Measurements from ENCODE around the gene PDPR. TPM values are rescaled to one million over a fixed set of nuclear protein-coding genes. Genes with fewer than 3 reads are reported as not detected.
"Not testable (repeated sequence)": the region's sequence is repeated elsewhere in the genome, so short reads cannot be mapped to it uniquely, and the experiment has no call there.

PDPR gene
- total RNA-seq, 1 donor = 25.7 TPM

DNA sequence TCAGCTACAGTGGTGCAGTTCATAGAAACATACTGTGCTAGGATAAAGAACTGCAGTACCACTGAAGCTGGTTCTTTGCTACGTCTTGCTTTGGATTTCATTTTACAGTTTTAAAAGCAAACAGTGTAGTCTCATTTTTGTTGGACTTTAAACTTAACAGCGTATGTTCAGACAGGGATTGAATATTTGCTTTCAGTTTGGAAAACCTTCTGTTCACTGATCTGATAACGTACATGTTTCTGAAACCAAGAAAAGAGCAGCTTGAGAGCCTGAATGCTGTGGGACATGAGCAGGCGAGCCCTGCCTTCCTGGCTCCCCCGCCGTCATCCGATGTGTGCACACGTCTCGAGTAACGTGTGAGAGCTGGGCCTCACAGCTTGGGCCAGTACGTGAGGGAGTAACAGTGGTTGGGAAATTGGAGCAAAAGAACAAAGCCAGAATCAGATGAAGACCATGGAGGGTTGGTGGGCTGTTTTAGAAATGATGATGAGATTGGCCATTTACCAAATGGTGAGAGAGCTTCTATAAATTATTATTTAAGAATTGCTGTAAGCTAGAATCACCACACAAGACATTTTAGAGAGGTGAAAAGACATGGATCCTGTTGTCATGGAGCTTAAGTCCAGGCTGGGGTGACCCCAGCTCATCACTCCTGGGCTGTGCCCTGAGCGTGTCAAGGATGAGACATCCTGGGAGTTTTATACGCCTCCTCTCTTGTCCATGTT is 38.6 kb downstream of the PDPR start:
- no peak for DNase-seq (ENCODE audit: low read depth)
- no peak overlapping the region for H3K4me3 ChIP-seq (ENCODE audit: low read depth, low read length)
- TF ChIP-seq, protein P1, sequence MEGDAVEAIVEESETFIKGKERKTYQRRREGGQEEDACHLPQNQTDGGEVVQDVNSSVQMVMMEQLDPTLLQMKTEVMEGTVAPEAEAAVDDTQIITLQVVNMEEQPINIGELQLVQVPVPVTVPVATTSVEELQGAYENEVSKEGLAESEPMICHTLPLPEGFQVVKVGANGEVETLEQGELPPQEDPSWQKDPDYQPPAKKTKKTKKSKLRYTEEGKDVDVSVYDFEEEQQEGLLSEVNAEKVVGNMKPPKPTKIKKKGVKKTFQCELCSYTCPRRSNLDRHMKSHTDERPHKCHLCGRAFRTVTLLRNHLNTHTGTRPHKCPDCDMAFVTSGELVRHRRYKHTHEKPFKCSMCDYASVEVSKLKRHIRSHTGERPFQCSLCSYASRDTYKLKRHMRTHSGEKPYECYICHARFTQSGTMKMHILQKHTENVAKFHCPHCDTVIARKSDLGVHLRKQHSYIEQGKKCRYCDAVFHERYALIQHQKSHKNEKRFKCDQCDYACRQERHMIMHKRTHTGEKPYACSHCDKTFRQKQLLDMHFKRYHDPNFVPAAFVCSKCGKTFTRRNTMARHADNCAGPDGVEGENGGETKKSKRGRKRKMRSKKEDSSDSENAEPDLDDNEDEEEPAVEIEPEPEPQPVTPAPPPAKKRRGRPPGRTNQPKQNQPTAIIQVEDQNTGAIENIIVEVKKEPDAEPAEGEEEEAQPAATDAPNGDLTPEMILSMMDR (IDR thresholded peaks at IDR 0.05; ENCODE audit: insufficient read depth, low read length) = no peak

DNA sequence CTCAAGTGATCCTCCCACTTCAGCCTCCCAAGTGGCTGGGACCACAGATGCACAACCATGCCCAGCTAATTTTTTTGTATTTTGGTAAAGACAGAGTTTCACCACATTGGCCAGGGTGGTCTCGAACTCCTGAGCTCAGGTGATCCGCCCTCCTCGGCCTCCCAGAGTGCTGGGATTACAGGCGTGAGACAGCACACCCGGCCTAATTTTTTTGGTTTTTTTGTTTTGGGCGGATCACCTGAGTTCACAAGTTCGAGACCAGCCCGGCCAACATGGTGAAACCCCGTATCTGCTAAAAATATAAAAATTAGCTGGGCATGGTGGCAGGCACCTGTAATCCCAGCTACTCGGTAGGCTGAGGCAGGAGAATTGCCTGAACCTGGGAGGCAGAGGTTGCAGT is 40.6 kb downstream of the PDPR start:
- H3K4me3 ChIP-seq (ENCODE audit: low read depth, low read length); DNase-seq (ENCODE audit: low read depth): not testable (repeated sequence)

DNA sequence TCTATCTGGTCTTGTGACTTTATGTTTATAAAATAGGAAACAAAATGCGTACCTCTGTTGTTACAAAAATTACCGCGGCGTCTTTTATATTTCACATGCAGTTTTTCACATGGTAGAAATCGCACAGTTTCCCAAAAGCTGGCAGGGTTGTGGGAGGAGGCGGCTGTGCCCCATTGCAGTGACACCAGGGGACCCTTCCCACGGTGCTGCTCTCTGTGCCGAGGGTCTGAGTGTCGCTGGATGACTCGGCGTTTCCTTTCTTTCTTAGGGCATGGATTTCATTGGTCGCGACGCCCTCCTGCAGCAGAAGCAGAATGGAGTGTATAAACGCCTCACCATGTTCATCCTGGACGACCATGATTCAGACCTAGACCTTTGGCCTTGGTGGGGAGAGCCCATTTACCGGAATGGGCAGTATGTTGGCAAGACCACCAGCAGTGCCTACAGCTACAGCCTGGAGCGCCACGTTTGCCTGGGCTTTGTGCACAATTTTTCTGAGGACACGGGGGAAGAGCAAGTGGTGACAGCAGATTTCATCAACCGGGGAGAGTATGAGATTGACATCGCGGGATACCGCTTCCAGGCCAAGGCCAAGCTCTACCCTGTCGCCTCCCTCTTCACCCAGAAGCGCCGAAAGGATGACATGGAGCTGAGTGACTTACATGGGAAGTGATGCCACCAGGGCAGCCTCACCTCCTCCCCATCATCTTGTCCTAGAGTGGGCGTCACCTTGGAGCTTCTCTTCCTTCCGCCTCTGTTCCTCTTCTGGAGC is 42.3 kb downstream of the PDPR start:
- TF ChIP-seq, protein P1 (IDR thresholded peaks at IDR 0.05; ENCODE audit: insufficient read depth, low read length) = no peak
- no peak for DNase-seq (ENCODE audit: low read depth)
- no peak overlapping the region for H3K4me3 ChIP-seq (ENCODE audit: low read depth, low read length)

DNA sequence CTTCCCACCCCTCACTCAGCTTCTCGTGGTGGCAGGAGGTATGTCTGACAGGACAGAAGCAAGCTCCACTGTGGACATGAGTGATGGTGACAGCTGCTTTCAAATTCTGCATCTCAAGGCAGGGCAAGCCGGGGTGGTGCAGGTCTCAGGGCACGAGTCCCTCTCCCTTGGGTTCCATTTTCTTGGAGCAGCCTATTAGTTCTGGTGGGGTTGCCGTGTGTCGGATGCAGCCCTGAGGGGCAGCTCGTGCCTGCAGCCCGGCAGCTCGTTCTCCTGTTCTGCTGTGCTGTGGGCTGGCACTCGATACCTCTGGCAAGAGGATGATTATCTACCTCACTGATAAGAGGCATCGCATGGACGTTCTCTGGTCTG is 43.0 kb downstream of the PDPR start:
- H3K4me3 ChIP-seq (ENCODE audit: low read depth, low read length) = no peak overlapping the region
- DNase-seq (ENCODE audit: low read depth) = no peak
- TF ChIP-seq, protein P1 (IDR thresholded peaks at IDR 0.05; ENCODE audit: insufficient read depth, low read length) = no peak

DNA sequence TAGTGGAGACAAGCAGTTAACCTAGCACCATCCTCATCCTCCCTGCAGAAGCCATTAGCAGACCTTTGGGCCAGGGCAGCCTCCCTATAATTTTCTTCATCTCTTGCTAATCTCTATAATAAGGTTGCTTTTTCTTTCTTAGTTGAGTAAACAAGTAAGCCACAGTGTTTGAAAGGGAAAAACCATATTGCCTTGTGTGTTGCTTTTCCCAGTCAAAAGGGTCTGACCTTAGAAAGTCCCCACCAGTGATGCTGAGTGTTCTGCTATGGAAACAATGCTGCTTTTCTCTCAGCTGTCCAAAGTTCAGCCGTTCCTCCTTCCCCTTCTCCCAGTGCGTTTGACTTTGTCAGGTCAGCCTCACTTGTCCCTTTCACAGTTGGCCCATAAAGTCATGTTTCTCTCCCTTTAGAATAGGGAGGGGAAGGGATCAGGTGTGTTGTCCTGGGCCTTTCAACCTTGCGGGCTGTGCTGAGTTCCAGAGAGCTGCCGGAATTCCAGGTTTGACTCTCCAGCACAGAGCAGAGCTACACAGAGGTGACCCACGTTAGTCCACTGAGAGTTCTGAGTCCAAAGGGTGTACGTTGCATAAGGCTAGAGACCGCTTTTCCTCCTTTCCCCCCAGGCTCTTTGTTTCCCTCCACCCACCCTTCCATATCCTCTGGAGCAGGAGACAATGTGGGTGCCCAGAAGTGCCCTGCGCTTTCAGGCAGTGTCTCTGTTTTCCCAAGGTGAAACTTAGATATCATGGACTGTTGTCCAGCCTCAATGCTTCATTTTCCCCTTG is 43.5 kb downstream of the PDPR start:
- TF ChIP-seq, protein P1 (IDR thresholded peaks at IDR 0.05; ENCODE audit: insufficient read depth, low read length) = no peak
- no peak overlapping the region for H3K4me3 ChIP-seq (ENCODE audit: low read depth, low read length)
- DNase-seq (ENCODE audit: low read depth) = no peak

DNA sequence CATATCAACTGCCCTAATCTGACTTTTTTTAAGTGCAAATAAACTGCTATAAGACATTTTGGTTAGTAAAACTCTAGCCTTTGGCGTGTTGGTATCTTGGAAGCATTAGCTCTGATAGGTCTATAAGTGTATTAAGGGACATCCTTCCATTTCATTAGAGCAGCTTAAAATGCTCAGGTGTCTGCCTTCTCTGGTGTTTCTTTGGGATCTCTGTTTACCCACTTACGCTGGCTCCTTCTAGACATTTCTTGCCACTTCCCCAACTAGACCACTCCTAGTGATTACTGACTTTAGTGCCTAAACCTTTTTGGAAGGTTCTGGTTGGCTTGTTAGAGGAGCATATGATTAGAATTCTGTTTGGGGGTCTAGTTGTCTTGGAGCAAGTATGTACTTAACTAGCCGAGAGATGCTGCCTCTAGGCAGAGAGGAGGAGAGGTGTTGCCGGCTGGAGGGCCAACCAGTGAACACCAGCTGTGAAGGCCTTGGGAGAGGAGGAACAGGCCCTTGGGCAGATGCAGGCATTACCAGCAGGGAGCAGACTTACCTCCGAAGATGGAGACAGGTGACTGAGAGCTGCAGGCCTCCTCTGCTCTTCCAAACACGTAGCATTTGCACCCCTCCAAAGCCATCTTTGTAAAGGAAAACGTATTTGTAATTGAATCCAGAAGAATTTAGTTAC is 44.3 kb downstream of the PDPR start:
- TF ChIP-seq, protein P1 (IDR thresholded peaks at IDR 0.05; ENCODE audit: insufficient read depth, low read length) = no peak
- no peak overlapping the region for H3K4me3 ChIP-seq (ENCODE audit: low read depth, low read length)
- no peak for DNase-seq (ENCODE audit: low read depth)
